Smooth muscle cell (in vitro differentiated cells): ENCODE data around the gene TMIGD2. TPM values are rescaled to one million over a fixed set of nuclear protein-coding genes. Genes with fewer than 3 reads are reported as not detected.
A peak's percentile ranks its signal among the peaks of the same experiment; 100 is the strongest.

Experiments
- DNase-seq: peaks from one replicate; lab custom pipeline; 2025; ENCODE audit not compliant: unreplicated experiment; lab: John Stamatoyannopoulos, UW
- H2AFZ ChIP-seq: fragments of 200-600 bp; sonication (generic); 2 replicates; pipeline ENCODE4 v1.6.0; 2016; ENCODE audit warnings: antibody characterized with exemption, low read depth, mild to moderate bottlenecking
- H3F3A ChIP-seq: fragments of 200-600 bp; sonication (generic); 2 replicates; pipeline ENCODE4 v1.6.0; 2017; ENCODE audit warnings: antibody characterized with exemption, low read depth
- H3K27ac ChIP-seq: fragments of 200-600 bp; sonication (generic); 2 replicates; pipeline ENCODE4 v1.5.1; 2016; ENCODE audit warnings: low read depth, mild to moderate bottlenecking
- H3K27me3 ChIP-seq: fragments of 200-600 bp; sonication (generic); 2 replicates; pipeline ENCODE4 v1.6.1; 2016; ENCODE audit warnings: low read depth, mild to moderate bottlenecking
- H3K36me3 ChIP-seq: fragments of 200-600 bp; sonication (generic); 2 replicates; pipeline ENCODE4 v1.5.1; 2016; ENCODE audit warnings: low read depth
- H3K4me1 ChIP-seq: fragments of 200-600 bp; sonication (generic); 2 replicates; pipeline ENCODE4 v1.5.1; 2016; ENCODE audit warnings: low read depth
- H3K4me2 ChIP-seq: fragments of 200-600 bp; sonication (generic); 2 replicates; pipeline ENCODE4 v1.6.0; 2016; ENCODE audit warnings: mild to moderate bottlenecking
- H3K4me3 ChIP-seq: fragments of 200-600 bp; sonication (generic); 2 replicates; pipeline ENCODE4 v1.5.1; 2016; ENCODE audit warnings: mild to moderate bottlenecking
- H3K79me2 ChIP-seq: fragments of 200-600 bp; sonication (generic); 2 replicates; pipeline ENCODE4 v1.6.0; 2016; ENCODE audit warnings: low read depth, mild to moderate bottlenecking
- H3K9ac ChIP-seq: fragments of 200-600 bp; sonication (generic); 2 replicates; pipeline ENCODE4 v1.6.0; 2016; ENCODE audit warnings: low read depth
- H3K9me3 ChIP-seq: fragments of 200-600 bp; sonication (generic); replicated peaks from 2 replicates; pipeline ENCODE4 v1.5.1; 2016; ENCODE audit warnings: low read depth
- H4K20me1 ChIP-seq: fragments of 200-600 bp; sonication (generic); 2 replicates; pipeline ENCODE4 v1.6.0; 2016; ENCODE audit warnings: low read depth
- CTCF ChIP-seq: fragments of 200-600 bp; sonication (generic); IDR thresholded peaks from 2 replicates; pipeline ENCODE4 v1.5.1; 2017; ENCODE audit warnings: borderline replicate concordance, mild to moderate bottlenecking, antibody characterized with exemption; ENCODE audit not compliant: insufficient read depth, poor library complexity, severe bottlenecking
- WGBS: methylation state at CpG from one replicate; pipeline ENCODE4 v1.1.7; 2016; ENCODE audit warnings: low lambda C conversion rate; 5-methylcytosine and 5-hydroxymethylcytosine counted together
- polyA plus RNA-seq: library from polyadenylated mRNA; unstranded; fragments of >200 nt; fragmentation: Nextera tagmentation; extraction: Ambion mirVana; gene quantifications from 2 replicates; pipeline ENCODE4 v1.2.1, GENCODE V29; 2016
- total RNA-seq: library from RNA; depleted of rRNA; stranded (reverse); fragments of >200 nt; gene quantifications from 2 replicates; pipeline ENCODE4 v1.2.3, GENCODE V29; 2014

TMIGD2 gene
- total and polyA plus RNA-seq, 2 experiments from 2014 or later = not detected

DNA sequence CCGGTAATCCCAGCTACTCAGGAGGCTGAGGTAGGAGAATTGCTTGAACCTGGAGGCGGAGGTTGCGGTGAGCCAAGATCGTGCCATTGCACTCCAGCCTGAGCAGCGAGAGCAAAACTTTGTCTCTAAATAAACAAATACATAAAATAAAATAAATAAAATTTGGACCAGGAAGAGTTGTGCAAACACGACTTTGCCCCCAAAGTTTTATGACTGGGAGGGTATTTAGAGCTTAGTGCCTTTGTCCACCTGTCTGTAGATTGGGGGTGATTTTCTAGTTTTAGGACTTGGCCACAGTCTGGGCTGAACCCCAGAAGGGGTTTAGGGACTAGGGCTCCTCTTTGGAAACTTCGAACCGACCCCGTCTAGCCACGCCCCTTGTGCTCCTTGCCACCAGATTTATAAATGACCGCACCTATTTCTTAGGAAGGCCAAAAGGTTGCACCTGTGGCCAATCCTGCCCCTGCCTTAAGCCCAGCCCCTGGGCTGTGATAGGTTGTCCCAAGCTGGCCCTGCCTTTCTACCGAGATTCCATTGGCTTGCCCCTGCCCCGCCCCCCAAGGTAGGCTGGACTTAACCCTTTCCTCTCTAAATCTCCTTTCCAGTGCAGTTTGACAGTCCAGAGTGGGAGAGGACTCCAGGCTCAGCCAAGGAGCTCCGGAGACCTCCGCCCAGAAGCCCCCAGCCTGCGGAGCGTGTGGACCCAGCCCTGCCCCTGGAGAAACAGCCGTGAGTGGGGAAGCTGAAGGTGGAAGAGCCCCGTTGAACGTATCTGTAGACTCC is 17.8 kb downstream of the TMIGD2 start:
- WGBS = 64% methylated on average over 20 of the region's 20 CpGs

DNA sequence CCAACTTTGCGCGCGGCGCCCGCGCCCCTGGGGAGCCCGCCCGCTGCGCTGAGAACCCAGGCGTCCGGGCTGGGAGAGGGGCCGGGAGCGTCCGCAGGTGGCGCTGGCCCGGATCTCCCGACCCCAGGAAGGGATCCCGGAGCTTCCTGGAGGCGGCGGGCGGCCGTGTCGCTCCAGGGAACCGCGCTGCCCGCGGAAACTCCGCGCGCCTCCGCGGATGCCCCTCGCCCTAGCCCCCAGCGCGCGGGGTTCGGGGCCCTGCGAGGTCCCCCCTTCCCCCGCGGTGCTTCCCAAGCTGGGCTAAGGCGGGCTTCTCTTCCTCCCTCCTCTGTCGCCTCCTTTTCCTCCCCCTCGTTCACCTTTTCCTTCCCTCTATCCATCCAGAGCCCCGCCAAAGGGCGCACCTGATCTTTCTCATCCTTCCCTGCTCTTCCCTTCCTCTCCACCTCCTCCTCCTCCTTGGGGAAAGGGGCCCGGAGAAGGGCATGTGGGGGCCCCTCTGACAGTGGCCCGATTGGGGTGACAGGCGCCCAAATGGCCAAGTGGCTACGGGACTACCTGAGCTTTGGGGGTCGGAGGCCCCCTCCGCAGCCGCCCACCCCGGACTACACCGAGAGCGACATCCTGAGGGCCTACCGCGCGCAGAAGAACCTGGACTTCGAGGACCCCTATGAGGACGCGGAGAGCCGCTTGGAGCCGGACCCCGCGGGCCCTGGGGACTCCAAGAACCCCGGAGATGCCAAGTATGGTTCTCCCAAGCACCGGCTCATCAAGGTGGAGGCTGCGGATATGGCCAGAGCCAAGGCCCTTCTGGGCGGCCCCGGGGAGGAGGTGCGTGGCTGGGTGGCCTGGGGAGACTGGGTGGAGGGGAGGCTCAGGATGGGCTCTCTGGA is 22.4 kb downstream of the TMIGD2 start:
- Histone ChIP-seq H3K9ac (no peak overlapping the region), H3K9me3 (no peaks in the 10 kb centered on the region), H3K36me3 (no peaks in the 10 kb centered on the region), H2AFZ (no peak overlapping the region), H4K20me1 (no peaks in the 10 kb centered on the region), H3K4me3 (peak overlapping the region; percentile 51), H3K27ac (no peak overlapping the region), H3K4me1 (peaks cover 18% of the 10 kb centered on the region), H3K4me2 (peak overlapping the region; percentile 95), H3F3A (no peaks in the 10 kb centered on the region), H3K27me3 (peaks cover 26% of the 10 kb centered on the region), H3K79me2 (no peaks in the 10 kb centered on the region)
- no peak for TF ChIP-seq CTCF
- no peak for DNase-seq
- 11% methylated on average over 44 of the region's 71 CpGs for WGBS

More for the DNA sequence above, 17.8 kb downstream of the TMIGD2 start:
- no peak overlapping the region for H3K4me2 ChIP-seq
- peaks cover 8% of the 10 kb centered on the region for H3K4me1 ChIP-seq
- H3K36me3 ChIP-seq = no peaks in the 10 kb centered on the region
- no peaks in the 10 kb centered on the region for H4K20me1 ChIP-seq
- DNase-seq = no peak
- H3K9ac ChIP-seq = no peak overlapping the region
- no peak for TF ChIP-seq CTCF
- H3F3A ChIP-seq = no peaks in the 10 kb centered on the region
- peaks cover 17% of the 10 kb centered on the region for H3K27me3 ChIP-seq
- H3K27ac ChIP-seq = no peak overlapping the region
- no peak overlapping the region for H3K4me3 ChIP-seq
- H3K79me2 ChIP-seq = no peaks in the 10 kb centered on the region
- H2AFZ ChIP-seq = no peak overlapping the region
- H3K9me3 ChIP-seq = no peaks in the 10 kb centered on the region

DNA sequence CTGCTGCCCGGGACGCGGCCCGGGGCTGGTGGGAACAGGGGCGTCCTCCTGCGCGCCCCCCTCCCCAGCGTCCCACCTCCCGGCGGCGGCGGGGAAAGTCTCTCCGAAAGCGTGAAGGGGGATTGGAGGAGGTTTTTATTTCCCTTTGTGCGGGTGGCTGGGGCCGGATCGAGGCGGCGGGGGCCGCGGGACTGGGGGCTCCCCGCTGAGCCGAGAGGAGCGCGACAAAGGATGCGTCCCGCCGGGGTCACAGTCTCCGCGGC is 23.0 kb downstream of the TMIGD2 start:
- Histone ChIP-seq H3F3A (no peaks in the 10 kb centered on the region), H3K4me1 (peaks cover 18% of the 10 kb centered on the region), H2AFZ (no peak overlapping the region), H3K79me2 (no peaks in the 10 kb centered on the region), H3K36me3 (no peaks in the 10 kb centered on the region), H3K4me3 (peak overlapping the region; percentile 51), H3K9ac (no peak overlapping the region), H3K27me3 (peaks cover 26% of the 10 kb centered on the region), H4K20me1 (no peaks in the 10 kb centered on the region), H3K9me3 (no peaks in the 10 kb centered on the region), H3K27ac (no peak overlapping the region), H3K4me2 (peak overlapping the region; percentile 95)
- 0% methylated on average over 11 of the region's 30 CpGs for WGBS
- no peak for TF ChIP-seq CTCF
- DNase-seq = no peak
